ENCODE data around the gene SEMA5A. TPM values are rescaled to one million over a fixed set of nuclear protein-coding genes. Genes with fewer than 3 reads are reported as not detected.

SEMA5A gene
- total RNA-seq, 2 experiments from 2014 or later: not detected

DNA sequence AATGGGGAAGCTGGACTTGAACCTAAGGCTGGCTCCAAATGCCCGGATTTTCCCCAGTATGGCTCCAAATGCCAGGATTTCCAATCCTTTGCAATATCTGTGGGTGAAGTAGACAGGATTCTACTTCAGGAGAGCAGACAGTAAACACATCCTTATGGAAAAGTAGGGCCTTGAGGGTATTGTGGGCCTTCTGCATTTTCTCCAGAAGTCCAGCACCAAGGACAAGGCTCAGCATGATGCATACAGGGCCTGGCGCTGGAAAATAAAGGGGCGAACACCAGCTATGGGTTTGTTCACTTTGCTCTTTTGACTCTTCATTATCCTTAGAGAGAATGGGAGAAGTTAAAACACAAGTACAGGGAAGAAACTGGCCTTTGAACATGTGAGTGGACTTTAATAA lies 347.5 kb downstream of the SEMA5A start:
- DNase-seq (no peak), ATAC-seq (no peak)
- H3K36me3 Mint-ChIP-seq (ENCODE audit: low read depth): no peaks in the 10 kb centered on the region
- no peaks in the 10 kb centered on the region for H3K27me3 Mint-ChIP-seq
- H3K4me3 Mint-ChIP-seq: no peak overlapping the region
- peaks cover 1% of the 10 kb centered on the region for H3K9me3 Mint-ChIP-seq
- CTCF ChIA-PET: no interaction called here
- no peak overlapping the region for H3K27ac Mint-ChIP-seq
- TF ChIP-seq, protein P1, sequence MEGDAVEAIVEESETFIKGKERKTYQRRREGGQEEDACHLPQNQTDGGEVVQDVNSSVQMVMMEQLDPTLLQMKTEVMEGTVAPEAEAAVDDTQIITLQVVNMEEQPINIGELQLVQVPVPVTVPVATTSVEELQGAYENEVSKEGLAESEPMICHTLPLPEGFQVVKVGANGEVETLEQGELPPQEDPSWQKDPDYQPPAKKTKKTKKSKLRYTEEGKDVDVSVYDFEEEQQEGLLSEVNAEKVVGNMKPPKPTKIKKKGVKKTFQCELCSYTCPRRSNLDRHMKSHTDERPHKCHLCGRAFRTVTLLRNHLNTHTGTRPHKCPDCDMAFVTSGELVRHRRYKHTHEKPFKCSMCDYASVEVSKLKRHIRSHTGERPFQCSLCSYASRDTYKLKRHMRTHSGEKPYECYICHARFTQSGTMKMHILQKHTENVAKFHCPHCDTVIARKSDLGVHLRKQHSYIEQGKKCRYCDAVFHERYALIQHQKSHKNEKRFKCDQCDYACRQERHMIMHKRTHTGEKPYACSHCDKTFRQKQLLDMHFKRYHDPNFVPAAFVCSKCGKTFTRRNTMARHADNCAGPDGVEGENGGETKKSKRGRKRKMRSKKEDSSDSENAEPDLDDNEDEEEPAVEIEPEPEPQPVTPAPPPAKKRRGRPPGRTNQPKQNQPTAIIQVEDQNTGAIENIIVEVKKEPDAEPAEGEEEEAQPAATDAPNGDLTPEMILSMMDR (IDR thresholded peaks at IDR 0.05): no peak
- POLR2A ChIA-PET: no interaction called here
- no peaks in the 10 kb centered on the region for H3K4me1 Mint-ChIP-seq (ENCODE audit: low read depth)
- intact Hi-C loops (cut with micrococcal nuclease): no loop called here

- ATAC-seq (no peak), DNase-seq (no peak)
- intact Hi-C loops (cut with micrococcal nuclease): no loop called here
- CTCF ChIA-PET: no interaction called here
- TF ChIP-seq, protein P1 (IDR thresholded peaks at IDR 0.05): no peak
- Mint-ChIP-seq H3K4me3 (no peak overlapping the region), H3K4me1 (ENCODE audit: low read depth) (no peaks in the 10 kb centered on the region), H3K27me3 (no peaks in the 10 kb centered on the region), H3K36me3 (ENCODE audit: low read depth) (no peaks in the 10 kb centered on the region), H3K27ac (no peak overlapping the region), H3K9me3 (peaks cover 1% of the 10 kb centered on the region)
- POLR2A ChIA-PET: no interaction called here
These were observed 348.0 kb downstream of the SEMA5A start for GRCh38 chr5:9197881-9198260.

DNA sequence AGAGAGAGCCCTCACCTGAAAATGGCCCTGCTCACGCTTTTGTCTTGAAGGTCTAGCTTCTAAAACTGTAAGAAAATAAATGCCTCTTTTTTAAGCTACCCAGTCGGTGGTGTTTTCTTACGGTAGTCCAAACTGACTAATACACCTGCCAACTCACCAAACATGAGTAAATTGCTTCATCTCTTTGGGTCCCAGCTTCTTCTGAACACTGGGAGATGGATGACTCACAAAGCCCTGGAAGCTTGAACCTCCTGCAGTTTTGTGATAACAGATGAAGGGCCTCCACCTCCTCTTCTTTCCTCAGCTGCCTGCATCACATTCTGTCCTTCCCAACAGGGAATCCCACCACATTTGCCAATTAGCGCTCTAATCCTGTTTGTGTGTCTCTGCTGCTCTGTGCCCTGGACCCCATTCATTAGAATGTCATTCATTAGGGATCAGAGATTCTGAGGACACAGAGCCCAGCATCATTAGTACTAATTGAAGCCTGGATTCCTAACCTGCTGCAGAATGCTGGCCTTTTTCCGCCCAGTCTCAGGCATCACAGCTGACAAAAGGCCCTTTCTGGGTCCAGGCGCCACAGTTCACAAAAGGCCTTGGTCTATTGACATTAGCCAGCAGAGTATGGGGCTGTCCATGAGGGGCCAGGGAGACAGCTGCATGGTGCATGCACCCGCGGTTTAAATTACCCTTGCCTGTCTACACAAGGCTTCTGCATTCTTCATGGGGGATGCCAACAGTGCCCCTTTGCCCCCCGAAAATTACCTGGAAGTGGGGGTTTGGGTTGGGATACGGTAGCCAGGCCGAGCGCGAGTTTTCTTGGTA lies 349.3 kb downstream of the SEMA5A start:
- intact Hi-C loops (cut with micrococcal nuclease): no loop called here
- Mint-ChIP-seq H3K9me3 (peaks cover 1% of the 10 kb centered on the region), H3K27ac (no peak overlapping the region), H3K4me1 (ENCODE audit: low read depth) (no peaks in the 10 kb centered on the region), H3K4me3 (no peak overlapping the region), H3K36me3 (ENCODE audit: low read depth) (no peaks in the 10 kb centered on the region), H3K27me3 (no peaks in the 10 kb centered on the region)
- ATAC-seq (no peak), DNase-seq (no peak)
- ChIA-PET POLR2A (no interaction called here), CTCF (no interaction called here)
- TF ChIP-seq, protein P1 (IDR thresholded peaks at IDR 0.05): no peak

- CTCF ChIA-PET: no interaction called here
- Mint-ChIP-seq H3K36me3 (ENCODE audit: low read depth) (no peaks in the 10 kb centered on the region), H3K27me3 (no peaks in the 10 kb centered on the region), H3K4me1 (ENCODE audit: low read depth) (no peaks in the 10 kb centered on the region), H3K9me3 (peaks cover 1% of the 10 kb centered on the region), H3K4me3 (no peak overlapping the region), H3K27ac (no peak overlapping the region)
- ATAC-seq (no peak), DNase-seq (no peak)
- POLR2A ChIA-PET: no interaction called here
- TF ChIP-seq, protein P1 (IDR thresholded peaks at IDR 0.05): no peak
- intact Hi-C loops (cut with micrococcal nuclease): no loop called here
These were observed 351.4 kb downstream of the SEMA5A start for GRCh38 chr5:9194509-9194908.

- no peak for ATAC-seq
- ChIA-PET CTCF (no interaction called here), POLR2A (no interaction called here)
- Mint-ChIP-seq H3K4me3 (no peak overlapping the region), H3K36me3 (ENCODE audit: low read depth) (no peaks in the 10 kb centered on the region), H3K4me1 (ENCODE audit: low read depth) (no peaks in the 10 kb centered on the region), H3K27ac (no peak overlapping the region), H3K9me3 (peaks cover 4% of the 10 kb centered on the region), H3K27me3 (peaks cover 1% of the 10 kb centered on the region)
- DNase-seq: no peak
- TF ChIP-seq, protein P1 (IDR thresholded peaks at IDR 0.05): no peak
- intact Hi-C loops (cut with micrococcal nuclease): no loop called here
These were observed 353.6 kb downstream of the SEMA5A start for GRCh38 chr5:9192266-9192665.
